CD4-positive, alpha-beta T cell treated with Interleukin-6 at 100 ng/mL for 8 hours (primary cell): ENCODE measurements around the gene PRPS2.

Source experiments
- DNase-seq: peaks from one replicate; pipeline ENCODE4 v3.0.0-alpha.2; 2020; ENCODE audit warnings: mixed read lengths, low spot score

The PRPS2 gene

DNA sequence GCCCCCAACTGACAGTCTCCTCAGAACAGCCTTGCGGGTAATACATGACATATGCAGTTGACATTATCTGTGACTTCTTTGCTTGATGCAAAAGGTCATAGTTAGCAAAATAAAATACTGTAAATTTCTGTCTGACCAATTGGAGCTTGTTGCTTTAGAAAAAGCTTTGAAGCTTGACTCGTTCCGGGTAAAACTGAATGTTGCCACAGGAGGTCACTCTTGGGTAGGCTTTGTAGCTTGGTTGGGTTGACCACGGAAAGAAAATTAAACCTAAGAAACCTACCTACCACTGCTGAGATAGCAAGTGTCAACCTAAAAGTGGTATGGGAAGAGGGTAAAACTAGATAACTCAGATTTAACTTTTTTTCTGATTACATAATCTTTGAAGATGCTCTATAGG lies 23.2 kb downstream of the PRPS2 start:
- DNase-seq: peak; percentile 27

DNA sequence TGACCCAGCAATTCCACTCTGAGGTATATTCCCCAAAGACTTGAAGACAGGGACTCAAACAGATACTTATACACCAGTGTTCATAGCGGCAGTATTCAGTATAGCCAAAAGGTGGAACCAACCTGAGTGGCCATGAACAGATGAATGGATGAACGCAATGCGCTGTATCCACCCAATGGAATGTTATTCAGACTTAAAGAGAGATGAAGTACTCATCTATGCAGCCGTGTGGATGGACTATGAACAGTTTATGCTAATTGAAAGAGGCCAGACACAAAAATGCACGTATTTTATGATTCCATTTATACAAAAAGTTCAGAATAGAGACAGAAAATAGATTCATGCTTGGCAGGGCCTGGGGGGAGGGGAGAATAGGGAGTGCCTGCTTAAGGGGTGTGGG lies 26.3 kb downstream of the PRPS2 start:
- no peak for DNase-seq

DNA sequence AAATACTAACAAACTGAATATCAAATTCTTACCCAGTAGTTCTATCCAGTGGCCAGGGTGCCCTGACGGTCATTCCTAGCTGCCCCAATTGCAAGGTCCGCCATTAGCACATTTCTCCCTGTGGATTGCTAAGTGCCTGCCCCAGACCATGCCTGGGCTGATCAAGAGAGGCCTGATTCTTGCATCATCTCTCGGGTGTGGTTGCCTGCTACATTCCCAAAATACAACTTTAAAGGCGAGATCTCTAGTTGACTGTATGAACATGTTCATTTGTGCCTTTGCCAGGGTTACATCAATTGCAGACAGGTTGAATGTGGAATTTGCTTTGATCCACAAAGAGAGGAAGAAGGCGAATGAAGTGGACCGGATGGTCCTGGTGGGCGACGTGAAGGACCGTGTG lies 28.0 kb downstream of the PRPS2 start:
- no peak for DNase-seq

DNA sequence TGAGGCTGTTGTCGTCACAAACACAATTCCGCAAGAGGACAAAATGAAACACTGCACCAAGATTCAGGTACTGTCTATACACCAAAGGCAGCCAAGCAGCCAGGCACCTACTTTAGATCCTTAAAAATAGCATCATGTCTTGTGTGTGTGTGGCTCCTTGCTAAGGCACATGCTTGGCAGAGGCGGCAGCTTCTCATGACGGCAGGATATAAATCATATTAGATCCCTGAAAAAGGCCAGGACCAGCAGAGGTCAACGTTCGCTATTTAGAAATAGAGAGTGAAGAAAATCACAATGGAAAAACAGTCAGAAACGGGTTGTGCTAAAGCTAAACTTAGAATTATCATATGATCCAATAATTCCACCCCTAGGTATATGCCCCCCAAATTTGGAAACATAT lies 29.5 kb downstream of the PRPS2 start:
- DNase-seq: no peak

DNA sequence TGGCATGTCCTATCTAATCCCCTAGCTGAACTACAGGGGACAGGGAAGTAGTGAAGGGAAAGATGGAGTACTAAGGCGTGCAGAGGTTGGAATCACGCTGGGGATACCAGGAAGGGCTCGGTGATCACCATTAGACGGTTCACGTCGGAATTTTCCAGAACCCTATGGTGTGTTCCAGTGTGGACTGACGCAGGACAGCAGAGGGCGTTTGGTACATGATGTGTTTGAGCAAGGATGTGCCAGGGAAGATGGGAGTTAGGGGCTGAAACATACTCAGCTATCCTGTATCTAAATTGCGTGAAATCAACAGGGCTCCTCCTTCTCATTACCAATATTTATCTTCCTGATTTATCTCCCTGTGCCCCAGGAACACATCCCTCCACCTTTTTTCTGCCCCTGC lies 33.7 kb downstream of the PRPS2 start:
- DNase-seq: no peak

DNA sequence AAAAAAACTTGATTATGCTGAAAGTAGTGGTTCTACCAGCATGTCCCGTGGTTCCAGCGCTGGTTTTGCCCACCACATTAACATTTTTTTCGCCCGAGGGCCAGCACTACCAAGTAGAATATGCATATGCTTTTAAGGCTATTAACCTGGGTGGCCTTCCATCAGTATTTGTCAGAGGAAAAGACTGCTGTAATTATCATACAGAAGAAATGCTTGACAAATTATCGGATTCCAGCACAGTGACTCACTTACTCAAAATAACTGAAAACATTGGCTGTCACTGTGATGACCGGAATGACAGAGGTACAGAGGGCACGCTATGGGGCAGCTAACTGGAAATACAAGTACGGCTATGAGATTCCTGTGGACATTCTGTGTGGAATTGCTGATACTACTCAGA lies 34.6 kb downstream of the PRPS2 start:
- DNase-seq: no peak

DNA sequence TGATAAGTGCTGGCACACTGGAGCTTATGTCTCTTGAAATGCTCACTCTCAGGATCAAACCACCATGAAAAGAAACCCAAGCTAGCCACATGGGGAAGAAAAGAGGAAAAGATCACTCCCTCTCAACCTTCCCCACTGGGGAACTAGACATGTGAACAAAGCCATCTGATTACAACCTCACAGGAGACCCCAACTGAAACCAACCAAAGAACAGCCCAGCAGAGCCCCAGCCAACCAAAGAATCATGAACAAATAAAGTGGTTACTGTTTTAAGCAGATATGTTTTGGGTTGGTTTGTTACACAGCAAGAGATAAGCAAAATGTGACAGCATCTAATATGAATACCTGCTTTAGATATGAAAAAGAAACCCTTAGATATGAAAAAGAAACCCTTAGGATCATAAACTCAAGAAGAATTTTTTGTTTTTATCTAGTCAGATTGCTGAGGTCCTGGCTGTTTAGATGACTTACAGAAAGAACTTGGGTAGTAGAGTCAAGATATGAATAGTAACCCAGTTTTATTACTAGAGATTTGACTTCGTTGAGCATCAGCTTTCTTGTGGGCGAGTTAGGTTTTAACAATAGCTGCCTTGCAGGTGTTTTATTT lies 52.0 kb downstream of the PRPS2 start:
- no peak for DNase-seq

DNA sequence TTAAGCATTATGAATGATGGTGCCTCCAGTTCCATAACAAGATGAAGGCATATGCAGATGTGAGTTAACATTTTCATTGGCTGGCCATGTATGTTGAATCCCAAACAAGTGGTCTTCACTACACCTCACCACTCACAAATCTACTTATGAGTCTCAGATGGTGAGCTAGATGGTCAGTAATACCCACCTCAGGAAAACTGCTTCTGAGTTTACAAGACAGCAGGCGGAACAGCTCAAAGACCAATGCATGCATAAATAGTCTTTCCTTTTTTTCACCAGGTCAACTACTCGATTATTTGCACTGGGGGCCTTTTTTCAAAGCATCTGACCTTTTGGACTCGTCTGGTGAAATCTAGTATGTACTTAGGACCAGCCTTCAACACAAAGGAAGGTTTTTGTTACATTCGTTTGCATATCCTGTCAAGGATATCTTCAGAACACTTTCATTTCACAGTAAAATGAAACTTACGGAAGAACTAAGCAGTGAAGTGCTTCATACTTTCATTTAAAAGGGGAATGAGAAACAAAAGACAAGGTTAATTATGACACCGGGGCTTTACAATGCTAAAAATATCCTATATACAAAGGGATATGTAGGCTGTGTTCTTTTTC lies 52.6 kb downstream of the PRPS2 start:
- DNase-seq: no peak

DNA sequence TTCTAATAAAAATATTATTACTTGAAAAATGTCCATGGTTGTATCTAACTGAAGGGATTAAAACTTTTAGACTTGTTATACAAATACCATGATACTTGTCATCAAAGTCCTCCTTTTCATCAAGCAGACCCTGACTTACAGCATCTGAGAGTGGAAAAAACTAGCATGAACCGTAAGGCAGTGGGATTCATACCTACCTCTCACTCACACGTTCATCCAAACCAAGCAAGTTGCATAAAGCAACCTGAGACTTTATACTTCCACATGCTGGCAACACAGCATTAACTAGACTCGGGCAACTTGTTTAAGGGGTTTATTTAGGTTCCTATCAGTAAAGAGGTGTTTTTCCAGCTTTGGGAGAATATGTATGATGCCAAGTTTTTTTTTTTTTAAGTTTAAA lies 53.1 kb downstream of the PRPS2 start:
- no peak for DNase-seq

DNA sequence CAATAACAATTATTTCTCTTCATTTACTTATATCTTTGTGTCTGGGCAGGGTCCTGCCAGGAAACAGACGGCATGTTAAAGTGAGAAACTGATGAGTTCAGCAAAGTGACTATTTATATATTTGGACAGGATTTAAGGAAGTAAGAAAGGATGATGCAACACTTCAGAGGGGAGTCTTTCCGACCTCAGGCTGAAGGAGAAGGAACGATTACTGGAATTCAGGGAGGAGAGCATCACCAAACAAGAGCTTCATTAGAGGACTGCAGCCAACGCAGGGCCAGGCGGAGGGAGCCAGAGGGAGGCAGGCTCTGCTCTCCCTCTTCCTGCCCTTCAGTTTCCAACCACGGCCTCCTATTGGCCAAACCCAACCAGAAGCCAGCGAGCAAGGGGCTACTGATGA lies 74.1 kb downstream of the PRPS2 start:
- DNase-seq: no peak

DNA sequence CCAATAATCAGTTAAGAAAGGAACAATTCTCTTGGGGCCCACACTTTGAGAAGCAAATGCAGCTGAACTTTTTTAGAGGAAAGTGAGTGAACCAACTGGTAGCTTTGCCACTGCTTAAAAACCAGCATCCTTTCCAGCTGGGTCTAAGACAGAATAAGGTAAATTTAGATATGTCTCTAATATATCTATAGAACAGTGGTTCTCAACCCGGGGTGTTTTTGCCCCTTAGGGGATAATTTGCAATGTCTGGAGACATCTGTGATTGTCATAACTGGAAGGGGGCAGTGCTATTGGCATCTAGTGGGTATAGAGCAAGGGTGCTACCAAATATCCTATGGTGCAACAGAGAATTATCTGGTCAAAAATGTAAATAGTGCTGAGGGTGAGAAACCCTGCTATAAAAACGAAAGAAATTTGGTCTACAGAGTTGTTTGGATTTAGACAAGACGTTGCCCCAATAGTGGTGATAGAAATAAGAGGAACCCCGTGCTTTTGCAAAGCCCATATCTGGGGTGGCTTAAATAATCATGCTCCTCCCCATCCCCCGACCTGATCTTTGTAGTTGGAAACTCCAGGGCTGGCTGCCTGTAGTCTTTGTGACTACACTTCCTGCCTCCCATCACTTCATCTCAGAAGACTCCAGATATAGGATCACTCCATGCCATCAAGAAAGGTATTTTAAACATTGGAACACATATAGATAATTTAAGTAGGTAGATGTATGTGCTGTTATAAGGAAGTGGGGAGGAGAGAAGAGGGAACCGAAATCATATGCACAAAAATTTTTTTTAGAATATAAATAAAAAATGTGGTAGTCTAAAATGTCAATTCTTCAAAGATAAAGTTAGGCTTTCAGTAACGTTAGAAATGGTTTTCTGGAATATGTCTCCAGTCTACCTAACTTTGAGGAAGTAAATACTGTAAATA lies 75.5 kb downstream of the PRPS2 start, which contains the start of gene TLR7:
Gene TLR7, plus strand, starts transcription at position 622 of the 927 bp plus-strand sequence. CDS start 507 bp downstream, outside the sequence.
- DNase-seq: no peak

DNA sequence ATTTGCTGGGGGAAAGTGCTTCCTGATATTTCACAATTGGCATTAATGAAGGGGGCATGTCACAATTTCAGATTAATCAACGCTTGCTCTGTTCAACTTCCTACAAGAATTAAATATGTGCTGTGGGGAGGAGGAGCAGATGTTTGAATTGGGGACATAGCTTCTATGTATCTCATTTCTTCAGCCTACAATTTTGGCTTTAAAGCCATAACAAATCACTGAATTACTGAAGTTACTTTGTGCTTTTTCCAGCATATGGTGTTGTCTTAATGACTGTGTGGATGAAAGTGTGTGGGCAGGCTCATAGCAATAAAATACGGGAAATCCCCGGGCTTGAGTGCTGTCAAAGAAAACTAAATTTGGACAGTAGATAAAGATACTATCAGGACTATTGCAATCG lies 76.5 kb downstream of the PRPS2 start:
- DNase-seq: no peak

DNA sequence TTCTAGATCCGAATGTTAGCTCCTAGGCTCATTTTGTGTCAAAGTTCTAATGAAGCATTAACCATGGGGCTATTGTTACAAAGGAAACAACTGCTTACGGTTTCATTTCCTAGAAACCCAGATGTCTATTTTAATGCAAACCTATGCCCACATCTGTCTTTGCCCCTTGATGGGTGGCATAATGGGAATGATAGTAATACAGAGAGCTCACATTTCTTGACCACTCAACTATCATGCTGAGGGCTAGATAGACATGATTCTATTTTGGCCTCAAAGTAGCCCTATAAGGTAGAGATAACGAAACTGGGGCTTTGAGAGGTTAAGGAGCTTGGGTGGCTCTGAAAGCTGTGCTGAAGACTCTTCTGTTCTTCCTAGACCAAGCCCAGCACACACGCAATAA lies 77.5 kb downstream of the PRPS2 start:
- DNase-seq: no peak

DNA sequence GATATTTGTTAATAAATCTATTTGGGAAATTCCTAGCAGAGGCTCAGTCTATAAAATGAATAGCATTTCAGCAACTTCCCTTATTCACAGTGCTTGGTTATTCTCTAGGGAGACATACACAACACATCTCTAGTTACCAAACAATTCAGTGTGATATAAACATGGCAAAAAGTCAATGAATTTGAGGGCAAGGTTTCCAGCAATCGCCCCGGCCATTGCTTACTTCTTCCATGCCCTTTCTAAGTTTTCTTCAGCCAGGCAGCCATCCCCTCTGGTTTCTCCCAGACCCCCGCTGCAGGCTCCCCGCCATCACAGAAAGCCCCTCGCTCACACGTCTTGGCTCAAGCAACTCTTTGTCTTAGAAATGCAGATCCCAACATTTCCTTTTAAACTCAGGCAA lies 80.0 kb downstream of the PRPS2 start:
- DNase-seq: no peak

DNA sequence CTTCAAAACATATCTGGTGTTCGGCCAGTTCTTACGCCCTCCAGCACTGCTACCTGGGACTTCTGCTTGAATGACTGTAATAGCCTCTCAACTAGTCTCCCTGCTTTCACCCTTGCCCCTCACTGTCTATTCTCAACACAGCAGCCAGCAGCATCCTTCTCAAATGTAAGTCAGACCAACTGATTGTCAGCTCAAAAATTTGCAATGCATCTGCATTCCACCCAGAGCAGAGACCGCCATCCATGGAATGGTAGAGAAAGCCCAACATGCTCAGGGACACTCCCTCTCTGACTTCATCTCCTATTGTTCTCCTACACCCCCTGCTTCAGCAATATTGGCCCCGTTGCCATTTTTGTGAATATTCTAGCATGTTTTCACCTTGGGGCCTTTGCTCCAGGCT lies 81.5 kb downstream of the PRPS2 start:
- no peak for DNase-seq
